Heart left ventricle (tissue), 13 donors: ENCODE results near the gene LLGL2.

ENCODE experiments used
- CTCF ChIP-seq, 12 donors: fragments of 200-600 bp; sonication (generic) in 4 of 12; IDR thresholded peaks; one replicate each; pipeline versions ENCODE4 v1.5.0 to v1.8.0; 2018 to 2022; ENCODE audit warnings: antibody characterized with exemption in 12 of 12, mild to moderate bottlenecking in 5 of 12
- POLR2A ChIP-seq, 2 donors: fragments of 450-650 bp; IDR thresholded peaks; one replicate each; pipeline ENCODE4 v1.6.1; 2017; ENCODE audit warnings: antibody characterized with exemption in 2 of 2, mild to moderate bottlenecking in 2 of 2, moderate library complexity in 2 of 2
- donor health status: ischemic (EF 13 %, LVEDD 7.1; RV severe dilation, severe dysfunction).
- donor health status: DM: no; HTN: yes; CAD: no.
- donor health status: DM: no; HTN: no; CAD: no.
- donor health status: ischemic (EF 25% LVEDD 6.9; RV normal size, moderate dysfunction).
- donor health status: ischemic (EF 25% LVEDD 5.7; RV mildly dilated, moderate dysfunction).
- donor health status: ischemic (EF 35%, LVEDD 5.7; RV mildly dilated, moderate dysfunction).
- donor health status: nonischemic (EF 11% LVEDD 7.7; RV severe dilation, severe dysfunction).
- donor health status: DM: yes; HTN: yes; CAD: no.
- donor health status: PGD.
- donor health status: ischemic (EF 29% LVEDD 5.4; RV normal size, mild dysfunction).
- donor health status: nonischemic (EF 23%, LVEDD 6.1; RV moderate dilation, normal function).

GRCh38 chr17:75498039-75498725 is 27.3 kb upstream of the LLGL2 start:
- TF ChIP-seq CTCF (IDR thresholded peaks at IDR 0.05) (no peak), POLR2A (IDR thresholded peaks at IDR 0.05) (no peak)
